Amniotic stem cell (primary cell): ENCODE measurements around the gene CDK14.
"Not testable (repeated sequence)": the region's sequence is repeated elsewhere in the genome, so short reads cannot be mapped to it uniquely, and the experiment has no call there.

Experiments
- DNase-seq: peaks from one replicate; lab custom pipeline; 2025; lab: John Stamatoyannopoulos, UW

CDK14 gene

GRCh38 chr7:90794234-90794633 lies 198.1 kb downstream of the CDK14 start:
- DNase-seq, result not testable (repeated sequence)

DNA sequence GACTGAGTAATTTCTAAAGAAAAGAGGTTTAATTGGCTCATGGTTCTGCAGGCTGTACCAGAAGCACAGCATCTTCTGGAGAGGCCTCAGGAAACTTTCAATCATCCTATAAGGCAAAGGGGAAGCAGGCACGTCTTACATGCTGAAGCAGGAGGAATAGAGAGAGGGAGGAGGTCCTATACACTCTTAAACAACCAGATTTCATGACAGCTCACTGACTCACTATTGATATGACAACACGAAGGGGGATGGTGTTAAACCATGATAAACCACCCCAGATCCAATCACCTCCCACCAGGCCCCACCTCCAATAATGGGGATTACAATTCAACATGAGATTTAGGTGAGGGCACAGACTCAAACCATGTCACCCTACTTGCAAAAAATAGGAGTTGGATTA lies 201.5 kb downstream of the CDK14 start:
- no peak for DNase-seq

GRCh38 chr7:90804370-90804769 lies 208.2 kb downstream of the CDK14 start:
- DNase-seq, result no peak

GRCh38 chr7:90815552-90815951 lies 219.4 kb downstream of the CDK14 start:
- DNase-seq, result not testable (repeated sequence)

- peak; percentile 85 for DNase-seq
Measured at GRCh38 chr7:90816511-90817142, 220.5 kb downstream of the CDK14 start.

- no peak for DNase-seq
Measured at GRCh38 chr7:90817151-90817550, 221.0 kb downstream of the CDK14 start.

GRCh38 chr7:90817846-90818245 lies 221.7 kb downstream of the CDK14 start:
- no peak for DNase-seq

DNA sequence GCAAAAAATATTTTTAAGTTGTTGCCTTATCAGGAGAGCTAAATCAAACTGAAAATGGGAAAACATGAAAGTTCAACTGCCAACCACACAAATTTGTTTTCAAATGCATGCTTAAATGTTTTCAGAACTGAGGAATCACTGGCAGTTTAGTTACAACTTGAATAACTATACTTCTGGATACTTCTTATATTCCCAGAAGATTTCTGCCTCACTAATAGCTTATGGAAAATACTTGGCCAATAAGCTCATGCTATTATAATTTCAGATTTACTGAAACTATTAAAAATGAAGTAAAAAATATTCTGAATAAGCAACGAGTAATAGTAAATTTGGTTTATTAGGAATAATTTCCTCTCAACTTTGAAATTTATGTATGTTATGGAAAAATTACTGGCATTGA lies 222.2 kb downstream of the CDK14 start:
- DNase-seq, result no peak

DNA sequence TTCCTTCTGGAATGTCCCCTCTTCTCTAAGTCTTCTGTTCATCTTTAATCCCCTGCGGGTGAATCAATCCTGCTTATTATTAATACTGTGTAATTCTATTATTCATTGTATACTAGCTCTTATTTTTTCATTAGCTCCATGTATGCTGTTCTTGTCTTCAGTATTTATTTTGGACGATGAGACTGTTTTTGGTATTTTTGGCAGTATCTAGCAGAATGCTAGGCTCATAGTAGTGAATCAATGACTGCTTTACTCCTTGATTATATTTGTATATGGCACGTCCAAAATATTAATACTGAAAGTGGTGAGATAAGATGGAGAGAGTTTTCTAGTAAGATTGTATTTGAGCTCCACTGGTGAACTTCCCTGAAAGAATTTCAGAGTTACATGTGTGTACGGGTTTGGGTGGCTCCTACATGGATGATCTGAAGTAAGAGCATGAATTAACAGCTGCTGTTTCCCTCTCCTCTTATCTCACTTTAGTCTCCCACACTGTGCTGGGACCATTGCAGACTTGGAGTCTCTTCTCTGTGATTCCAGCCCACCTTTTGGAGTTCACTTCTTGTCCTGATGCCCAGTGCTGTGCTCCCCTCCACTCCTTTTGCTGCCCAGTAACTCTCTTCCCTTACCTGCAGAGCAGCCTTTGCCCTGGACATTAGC lies 226.0 kb downstream of the CDK14 start:
- DNase-seq, result no peak

DNA sequence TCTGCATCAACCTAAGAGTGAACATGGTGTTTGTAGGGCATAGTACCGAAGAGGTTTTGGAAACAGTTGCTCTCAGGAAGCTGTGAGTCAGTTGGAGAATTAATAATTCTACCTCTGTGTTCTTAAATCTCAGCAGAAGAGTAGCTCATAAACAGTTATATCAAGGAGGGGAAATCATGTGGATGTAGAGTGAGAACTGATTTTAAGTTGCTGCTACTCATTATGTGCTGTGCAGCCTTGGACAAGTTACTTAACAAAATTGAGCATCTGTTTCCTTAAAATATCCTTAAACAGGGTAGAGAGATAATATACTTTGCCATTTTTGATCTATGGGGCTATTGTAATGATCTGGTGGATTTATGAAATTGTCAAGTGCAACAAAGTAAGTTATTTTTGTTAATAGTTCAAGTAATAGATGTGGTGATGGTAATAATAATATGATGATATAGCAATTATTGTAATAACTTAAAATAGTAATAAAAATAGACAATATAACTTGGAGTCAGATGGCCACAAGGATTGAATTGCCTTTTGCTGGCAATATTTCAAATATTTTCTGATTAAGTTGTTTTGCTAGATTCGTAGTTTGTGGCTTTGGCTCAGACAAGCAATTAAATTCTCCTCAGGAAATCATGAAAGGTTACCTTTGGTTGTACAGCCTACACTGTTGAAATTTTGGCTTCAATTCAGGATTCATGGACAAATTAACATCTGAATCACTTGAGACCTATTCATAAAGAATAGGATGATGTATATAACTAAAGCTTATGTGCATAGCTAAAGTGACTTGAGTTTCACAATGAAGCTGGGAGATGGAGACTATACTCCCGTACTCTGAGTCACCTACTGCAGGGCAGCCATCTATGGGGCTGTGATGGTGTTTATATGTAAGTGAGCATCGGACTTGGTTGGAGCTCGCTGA lies 228.5 kb downstream of the CDK14 start:
- DNase-seq, result peak; percentile 23

DNA sequence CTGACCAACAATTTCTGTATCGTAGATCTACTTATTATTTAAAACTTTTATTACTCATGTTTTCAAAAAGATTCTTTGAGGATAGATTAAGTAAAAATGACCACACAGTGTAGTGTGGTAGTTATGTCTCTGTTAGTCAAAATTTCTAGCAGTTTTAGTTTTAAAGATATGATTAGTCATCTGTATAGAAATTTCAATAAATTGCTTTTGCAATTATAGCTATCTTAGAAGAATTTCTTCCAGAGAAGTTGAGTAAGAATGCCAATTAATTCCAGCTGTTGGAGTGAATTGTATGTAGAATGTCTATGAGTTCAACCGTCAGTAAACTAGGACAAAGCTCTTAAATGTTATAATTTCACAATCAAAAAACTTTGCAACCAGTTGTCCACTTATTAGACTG lies 229.7 kb downstream of the CDK14 start:
- DNase-seq, result no peak

GRCh38 chr7:90828601-90829000 lies 232.5 kb downstream of the CDK14 start:
- no peak for DNase-seq

- DNase-seq, result no peak
Measured at GRCh38 chr7:90830308-90830707, 234.2 kb downstream of the CDK14 start.

GRCh38 chr7:90832726-90833125 lies 236.6 kb downstream of the CDK14 start:
- no peak for DNase-seq

DNA sequence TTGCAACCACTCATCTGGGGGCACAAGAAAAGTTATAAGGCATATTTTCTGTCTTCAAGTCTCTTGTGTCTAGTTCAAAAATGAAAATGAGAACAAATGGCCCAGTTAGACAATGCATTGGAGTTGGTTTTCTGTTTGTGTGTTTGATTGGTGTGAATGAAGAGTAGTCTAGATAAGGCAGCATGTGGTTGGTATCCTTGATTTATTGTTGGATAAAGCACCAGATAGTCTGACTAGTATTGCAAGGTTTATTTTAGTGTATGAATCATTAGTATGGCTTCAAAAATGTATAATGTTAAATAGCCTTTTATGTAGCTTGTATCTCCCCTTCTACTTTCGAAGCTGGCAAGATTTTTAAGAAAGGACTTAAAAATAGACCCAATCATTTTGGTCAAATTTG lies 237.3 kb downstream of the CDK14 start:
- DNase-seq, result no peak

DNA sequence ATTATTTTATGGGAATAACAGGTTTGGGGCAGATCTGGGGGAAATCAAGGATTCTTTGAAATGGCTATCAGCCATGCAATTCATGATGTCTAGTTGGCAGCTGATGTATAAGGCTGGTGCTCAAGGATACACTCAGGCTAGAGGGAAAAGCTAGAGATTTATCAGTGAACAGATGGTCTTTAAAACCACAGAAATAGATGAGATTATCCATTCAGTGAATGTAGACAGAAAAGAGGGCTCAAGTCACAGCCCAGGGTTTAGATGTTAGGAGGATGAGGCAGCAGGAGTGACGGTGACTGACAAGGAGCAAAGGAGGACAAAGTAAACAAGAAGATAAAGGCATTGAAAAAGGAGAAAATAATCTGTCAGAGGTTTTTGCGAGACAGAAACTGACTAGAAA lies 238.7 kb downstream of the CDK14 start:
- no peak for DNase-seq

DNA sequence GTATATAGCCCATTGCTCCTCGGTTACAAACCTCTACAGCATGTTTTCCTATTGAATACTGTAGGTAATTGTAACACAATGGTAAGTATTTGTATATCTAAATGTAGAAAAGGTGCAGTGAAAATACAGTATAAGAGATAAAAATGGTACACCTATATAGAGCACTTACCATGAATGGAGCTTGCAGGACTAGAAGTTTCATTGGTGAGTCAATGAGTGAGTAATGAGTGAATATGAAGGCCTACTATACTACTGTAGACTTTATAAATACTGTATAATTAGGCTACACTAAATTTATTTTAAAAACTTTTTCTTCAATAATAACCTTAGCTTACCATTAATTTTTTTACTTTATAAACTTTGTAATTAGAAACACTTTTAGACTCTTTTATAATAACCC lies 239.7 kb downstream of the CDK14 start:
- DNase-seq, result no peak

DNA sequence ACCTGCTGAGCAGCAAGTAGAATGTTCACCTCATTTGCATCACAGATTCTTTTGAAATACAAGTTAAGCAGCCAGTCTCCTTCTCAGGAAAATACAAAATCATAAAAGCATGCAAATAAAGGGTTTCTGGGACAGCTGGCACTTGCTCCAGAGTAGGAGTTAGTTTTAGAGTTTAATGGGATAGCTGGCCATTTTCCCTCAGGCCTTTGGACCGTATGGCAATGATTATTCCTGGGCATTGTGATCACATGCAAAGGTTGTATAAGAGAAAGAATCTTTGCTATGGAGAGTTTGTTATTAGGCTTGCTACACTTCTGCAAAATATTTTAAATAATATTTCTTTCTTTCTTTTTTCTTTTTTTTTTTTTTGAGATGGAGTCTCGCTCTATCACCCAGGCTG lies 240.8 kb downstream of the CDK14 start:
- DNase-seq, result no peak

GRCh38 chr7:90838799-90839198 lies 242.7 kb downstream of the CDK14 start:
- no peak for DNase-seq

GRCh38 chr7:90839316-90839715 lies 243.2 kb downstream of the CDK14 start:
- no peak for DNase-seq

DNA sequence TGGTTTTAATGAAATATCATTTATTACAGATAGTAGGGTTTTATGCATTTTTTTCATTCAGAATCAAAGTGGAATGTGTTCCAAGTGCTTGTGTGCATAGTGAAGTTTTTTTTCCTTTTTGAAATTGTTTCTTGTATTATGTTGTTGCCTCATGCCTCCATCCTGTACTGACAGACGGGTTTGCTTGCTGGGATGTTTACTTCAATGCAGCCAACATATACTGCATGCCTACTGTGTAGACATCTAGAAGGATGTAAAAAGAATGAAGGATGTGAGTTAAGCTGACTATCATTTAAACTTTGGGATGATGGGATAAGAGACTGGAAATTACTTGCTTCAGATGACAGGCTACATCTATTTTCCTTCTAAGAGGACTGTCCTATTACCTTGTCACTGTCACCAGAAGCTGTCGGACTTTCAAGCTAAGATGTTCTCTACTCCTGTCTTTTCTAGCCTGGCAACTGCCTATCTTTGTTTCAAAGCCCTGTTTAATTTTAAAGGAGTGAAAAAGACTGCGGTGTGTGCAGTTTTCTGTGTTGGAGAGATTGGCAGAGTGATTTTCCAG lies 243.7 kb downstream of the CDK14 start:
- DNase-seq, result no peak

DNA sequence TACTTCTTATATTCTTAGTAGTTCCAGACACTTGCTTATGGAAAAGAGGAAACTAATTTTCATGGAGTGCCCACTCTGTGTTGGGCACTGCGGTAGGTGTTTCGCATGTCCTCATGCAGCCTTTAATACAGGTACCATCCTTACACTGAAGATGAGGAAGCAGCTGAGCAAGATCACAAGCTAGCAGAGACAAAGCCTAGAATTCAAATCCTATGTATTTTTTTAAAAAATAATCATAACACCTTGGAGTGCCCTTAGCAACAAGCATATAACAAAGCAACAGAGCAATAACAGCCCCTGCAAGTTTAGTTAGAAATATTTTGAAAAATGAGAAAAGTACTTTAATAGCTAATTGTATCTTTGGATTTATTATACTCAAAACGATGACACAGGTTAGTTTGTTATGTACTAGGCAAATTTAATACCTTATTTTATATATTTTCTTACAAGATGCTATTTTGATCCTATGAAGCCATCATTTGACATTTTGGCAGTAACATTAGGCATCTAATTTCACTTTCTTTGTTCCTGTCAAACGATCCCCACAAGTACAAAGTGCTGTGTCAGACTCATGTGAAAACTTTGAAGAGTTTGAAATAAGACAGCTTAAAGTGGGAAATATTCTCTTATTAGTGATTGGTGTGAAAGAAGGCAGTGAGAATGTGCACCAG lies 245.8 kb downstream of the CDK14 start:
- DNase-seq, result no peak
